ENCODE data around the gene CACNB4. TPM values are rescaled to one million over a fixed set of nuclear protein-coding genes. Genes with fewer than 3 reads are reported as not detected.

Gene CACNB4
- total RNA-seq, 2 experiments from 2014 or later = 0.14 to 0.20 TPM

DNA sequence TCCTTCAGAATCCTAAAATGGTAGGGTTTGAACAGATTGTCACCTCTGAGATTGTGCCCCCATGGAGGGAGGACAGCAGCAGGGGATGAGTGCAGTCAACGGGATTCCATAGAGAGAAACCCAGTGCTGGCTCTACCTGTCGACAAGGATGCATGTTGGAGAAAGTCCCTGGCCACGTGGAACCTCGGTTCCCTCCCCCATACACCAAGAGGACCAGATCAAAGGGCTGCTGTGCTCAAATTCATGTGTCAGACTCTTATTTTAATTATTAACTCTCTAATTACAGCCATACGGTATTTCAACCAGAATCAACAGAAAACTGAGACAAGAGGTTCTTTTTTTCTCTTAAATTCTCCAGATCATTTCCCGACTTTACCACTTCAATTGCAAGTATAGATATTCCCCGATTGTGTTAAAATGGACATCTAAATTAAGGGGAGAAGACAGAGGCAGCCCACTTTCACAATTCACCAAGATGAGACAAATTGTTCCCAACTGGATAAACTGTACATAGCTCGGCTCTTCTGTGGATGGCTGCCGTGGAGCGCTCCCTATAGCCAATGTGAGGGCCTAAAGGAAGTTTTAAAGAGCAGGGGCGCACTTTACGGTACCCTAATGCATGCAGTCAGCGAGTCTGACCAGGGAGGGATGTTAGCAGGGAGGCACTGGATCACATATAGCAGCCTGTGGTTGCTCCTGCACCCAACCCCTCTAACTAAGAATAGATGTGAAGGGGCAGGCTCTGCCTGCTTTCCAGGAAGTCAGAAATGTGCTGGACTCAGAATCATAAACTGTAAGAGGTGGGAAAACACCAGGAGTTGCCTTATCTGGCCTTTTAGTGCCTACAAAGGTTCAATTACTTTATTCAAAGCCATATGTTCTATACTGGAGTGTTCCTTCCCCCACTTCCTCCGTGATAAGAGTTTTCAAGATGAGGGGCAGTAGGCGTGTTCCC lies 123.1 kb downstream of the CACNB4 start:
- Mint-ChIP-seq H3K4me3 (no peak overlapping the region), H3K36me3 (ENCODE audit: low read depth) (no peaks in the 10 kb centered on the region), H3K9me3 (no peaks in the 10 kb centered on the region), H3K27ac (no peak overlapping the region), H3K27me3 (peaks cover 8% of the 10 kb centered on the region), H3K4me1 (ENCODE audit: low read depth) (no peaks in the 10 kb centered on the region)
- Histone ChIP-seq H3K27me3 (ENCODE audit: control insufficient read depth in 1 of 2, insufficient read depth in 2 of 2, low read length in 2 of 2) (no peaks in the 10 kb centered on the region), H3K36me3 (ENCODE audit: insufficient read depth, low read length) (no peaks in the 10 kb centered on the region), H3K4me3 (ENCODE audit: low read length) (no peak overlapping the region), H3K9me3 (ENCODE audit: control insufficient read depth in 1 of 2, insufficient read depth in 1 of 2, low read length in 2 of 2) (no peaks in the 10 kb centered on the region), H3K27ac (ENCODE audit: low read depth in 1 of 2, low read length in 2 of 2) (no peak overlapping the region), H3K4me1 (ENCODE audit: insufficient read depth, low read length) (no peaks in the 10 kb centered on the region)
- DNase-seq (no peak), ATAC-seq (ENCODE audit: poor library complexity) (no peak)
- POLR2A ChIA-PET = no interaction called here
- TF ChIP-seq, protein P1, sequence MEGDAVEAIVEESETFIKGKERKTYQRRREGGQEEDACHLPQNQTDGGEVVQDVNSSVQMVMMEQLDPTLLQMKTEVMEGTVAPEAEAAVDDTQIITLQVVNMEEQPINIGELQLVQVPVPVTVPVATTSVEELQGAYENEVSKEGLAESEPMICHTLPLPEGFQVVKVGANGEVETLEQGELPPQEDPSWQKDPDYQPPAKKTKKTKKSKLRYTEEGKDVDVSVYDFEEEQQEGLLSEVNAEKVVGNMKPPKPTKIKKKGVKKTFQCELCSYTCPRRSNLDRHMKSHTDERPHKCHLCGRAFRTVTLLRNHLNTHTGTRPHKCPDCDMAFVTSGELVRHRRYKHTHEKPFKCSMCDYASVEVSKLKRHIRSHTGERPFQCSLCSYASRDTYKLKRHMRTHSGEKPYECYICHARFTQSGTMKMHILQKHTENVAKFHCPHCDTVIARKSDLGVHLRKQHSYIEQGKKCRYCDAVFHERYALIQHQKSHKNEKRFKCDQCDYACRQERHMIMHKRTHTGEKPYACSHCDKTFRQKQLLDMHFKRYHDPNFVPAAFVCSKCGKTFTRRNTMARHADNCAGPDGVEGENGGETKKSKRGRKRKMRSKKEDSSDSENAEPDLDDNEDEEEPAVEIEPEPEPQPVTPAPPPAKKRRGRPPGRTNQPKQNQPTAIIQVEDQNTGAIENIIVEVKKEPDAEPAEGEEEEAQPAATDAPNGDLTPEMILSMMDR (IDR thresholded peaks at IDR 0.05) = no peak
- CTCF ChIA-PET = no interaction called here
- intact Hi-C loops (cut with DNase I, micrococcal nuclease) = no loop called here

DNA sequence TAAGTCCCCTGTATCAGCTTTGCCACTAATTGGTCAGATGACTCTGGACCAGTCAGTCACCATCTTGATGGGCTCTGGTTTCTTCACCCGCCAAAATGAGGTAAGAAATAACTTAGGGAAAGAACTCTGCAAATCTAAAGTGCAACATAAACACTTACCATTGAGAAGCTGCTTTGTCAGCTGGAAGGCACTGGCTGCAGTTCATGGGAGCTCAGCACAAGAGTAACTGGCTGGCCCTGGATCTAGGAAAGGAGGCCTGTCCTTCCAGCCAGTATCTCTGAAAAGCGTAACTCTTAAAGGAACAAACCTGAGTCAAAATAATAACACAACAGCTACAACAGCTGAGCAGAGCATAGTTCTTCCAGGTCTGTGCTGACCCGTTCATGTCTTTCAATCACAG lies 123.9 kb downstream of the CACNB4 start:
- DNase-seq = no peak
- ATAC-seq (ENCODE audit: poor library complexity) = no peak
- no peaks in the 10 kb centered on the region for H3K9me3 ChIP-seq (ENCODE audit: control insufficient read depth in 1 of 2, insufficient read depth in 1 of 2, low read length in 2 of 2)
- Mint-ChIP-seq H3K27ac (no peak overlapping the region), H3K9me3 (no peaks in the 10 kb centered on the region), H3K27me3 (peaks cover 4% of the 10 kb centered on the region), H3K36me3 (ENCODE audit: low read depth) (no peaks in the 10 kb centered on the region), H3K4me3 (no peak overlapping the region), H3K4me1 (ENCODE audit: low read depth) (no peaks in the 10 kb centered on the region)
- ChIA-PET POLR2A (interaction anchor here (0.5 kb wide), 1 partner anchor 351 kb away, joined by 4 read pairs; no protein-coding TSS in a partner anchor), CTCF (no interaction called here)
- TF ChIP-seq, protein P1 (IDR thresholded peaks at IDR 0.05) = no peak
- intact Hi-C loops (cut with DNase I, micrococcal nuclease) = no loop called here
- H3K4me1 ChIP-seq (ENCODE audit: insufficient read depth, low read length) = no peaks in the 10 kb centered on the region
- no peak overlapping the region for H3K27ac ChIP-seq (ENCODE audit: low read depth in 1 of 2, low read length in 2 of 2)
- no peaks in the 10 kb centered on the region for H3K27me3 ChIP-seq (ENCODE audit: control insufficient read depth in 1 of 2, insufficient read depth in 2 of 2, low read length in 2 of 2)
- H3K4me3 ChIP-seq (ENCODE audit: low read length) = no peak overlapping the region
- no peaks in the 10 kb centered on the region for H3K36me3 ChIP-seq (ENCODE audit: insufficient read depth, low read length)

DNA sequence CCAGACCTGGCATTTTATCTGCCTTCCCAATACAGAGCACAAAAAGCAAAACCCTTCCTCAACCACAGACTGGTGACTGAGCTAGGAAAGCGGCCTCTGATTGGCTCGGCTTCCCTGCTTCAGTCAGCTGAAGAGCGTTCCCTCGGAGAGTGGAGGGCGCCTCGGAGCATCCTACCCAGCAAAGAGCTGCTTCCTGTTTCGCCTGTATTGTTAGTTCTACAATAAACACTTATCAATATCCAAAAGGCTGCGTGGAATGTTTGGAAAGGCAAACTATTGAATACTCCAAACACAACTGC lies 125.0 kb downstream of the CACNB4 start:
- Mint-ChIP-seq H3K4me1 (ENCODE audit: low read depth) (no peaks in the 10 kb centered on the region), H3K27me3 (peaks cover 4% of the 10 kb centered on the region), H3K27ac (no peak overlapping the region), H3K36me3 (ENCODE audit: low read depth) (no peaks in the 10 kb centered on the region), H3K4me3 (no peak overlapping the region), H3K9me3 (no peaks in the 10 kb centered on the region)
- ChIA-PET POLR2A (no interaction called here), CTCF (no interaction called here)
- DNase-seq (no peak), ATAC-seq (ENCODE audit: poor library complexity) (no peak)
- TF ChIP-seq, protein P1 (IDR thresholded peaks at IDR 0.05) = no peak
- Histone ChIP-seq H3K4me3 (ENCODE audit: low read length) (no peak overlapping the region), H3K9me3 (ENCODE audit: control insufficient read depth in 1 of 2, insufficient read depth in 1 of 2, low read length in 2 of 2) (no peaks in the 10 kb centered on the region), H3K36me3 (ENCODE audit: insufficient read depth, low read length) (no peaks in the 10 kb centered on the region), H3K4me1 (ENCODE audit: insufficient read depth, low read length) (no peaks in the 10 kb centered on the region), H3K27ac (ENCODE audit: low read depth in 1 of 2, low read length in 2 of 2) (no peak overlapping the region), H3K27me3 (ENCODE audit: control insufficient read depth in 1 of 2, insufficient read depth in 2 of 2, low read length in 2 of 2) (no peaks in the 10 kb centered on the region)
- intact Hi-C loops (cut with DNase I, micrococcal nuclease) = no loop called here

Measured in CD4-positive, alpha-beta T cell (primary cell).